Colonic mucosa (tissue), 4 donors: ENCODE measurements around the gene RNF19B. TPM values are rescaled to one million over a fixed set of nuclear protein-coding genes. Genes with fewer than 3 reads are reported as not detected.

Experiments
- DNase-seq: peaks from one replicate; pipeline ENCODE4 v3.0.0-alpha.2; 2020
- H3K27ac ChIP-seq: fragments of 200-600 bp; one replicate; pipeline ENCODE4 v1.8.0; 2021
- H3K27me3 ChIP-seq: fragments of 200-600 bp; one replicate; pipeline ENCODE4 v1.8.0; 2021
- H3K36me3 ChIP-seq: fragments of 200-600 bp; one replicate; pipeline ENCODE4 v1.8.0; 2021
- H3K4me1 ChIP-seq: fragments of 200-600 bp; one replicate; pipeline ENCODE4 v1.8.0; 2021; ENCODE audit warnings: mild to moderate bottlenecking
- H3K4me3 ChIP-seq: fragments of 200-600 bp; one replicate; pipeline ENCODE4 v1.8.0; 2021
- H3K9ac ChIP-seq, 2 donors: one replicate each; pipeline ENCODE4 v1.7.0; 2013; ENCODE audit warnings: control low read depth in 2 of 2, low read depth in 2 of 2, low read length in 2 of 2
- H3K9me3 ChIP-seq: fragments of 200-600 bp; one replicate; pipeline ENCODE4 v1.8.0; 2021
- intact Hi-C: fragments of 100-400 bp; cut with DNase I; formaldehyde crosslinking; loops from one replicate; pipeline ENCODE4 v1.14.1; 2022
- total RNA-seq, 2 donors: library from RNA; stranded (reverse); fragmentation: NEBNext Ultra II Directional in 1 of 2; extraction: Animal tissue kit (Norgen Biotek cat#: 25700) in 1 of 2; gene quantifications; one replicate each; pipeline ENCODE4 v1.2.1, GENCODE V29; 2021
- TF ChIP-seq, protein P1 (sequence below): fragments of 200-600 bp; IDR thresholded peaks from one replicate; pipeline ENCODE4 v1.8.0; 2022; ENCODE audit warnings: antibody characterized with exemption, mild to moderate bottlenecking
- donor health status: healthy.
- donor health status: DM: no; HTN: no; CAD: no.
- donor health status: DM: no; HTN: no; CAD: no.

Gene RNF19B
- total RNA-seq, 2 donors from 2014 or later, result 44.4 to 106 TPM

DNA sequence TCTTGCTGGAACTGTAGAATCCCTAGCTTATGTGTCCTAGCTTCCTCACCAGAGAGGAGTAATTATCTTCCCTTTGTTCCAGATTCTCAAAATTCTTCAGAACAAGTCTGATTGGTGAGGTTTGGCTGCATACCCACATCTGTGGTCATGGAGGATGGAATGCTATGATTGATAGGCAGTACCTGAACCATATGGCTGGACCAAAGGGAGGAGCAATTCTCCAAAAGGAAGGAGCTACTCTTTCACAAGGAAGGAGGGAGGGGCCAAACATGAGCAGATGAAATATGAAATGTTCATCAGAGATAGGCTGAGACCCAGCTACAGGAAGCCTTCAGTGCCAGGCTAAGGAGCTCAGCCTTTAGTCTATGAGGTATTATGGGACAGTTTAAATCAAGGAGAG lies 5.0 kb upstream of the RNF19B start:
- H3K4me3 ChIP-seq, result no peak overlapping the region
- no peaks in the 10 kb centered on the region for H3K9me3 ChIP-seq
- H3K9ac ChIP-seq, result no peak overlapping the region
- no peaks in the 10 kb centered on the region for H3K27me3 ChIP-seq
- TF ChIP-seq, protein P1, sequence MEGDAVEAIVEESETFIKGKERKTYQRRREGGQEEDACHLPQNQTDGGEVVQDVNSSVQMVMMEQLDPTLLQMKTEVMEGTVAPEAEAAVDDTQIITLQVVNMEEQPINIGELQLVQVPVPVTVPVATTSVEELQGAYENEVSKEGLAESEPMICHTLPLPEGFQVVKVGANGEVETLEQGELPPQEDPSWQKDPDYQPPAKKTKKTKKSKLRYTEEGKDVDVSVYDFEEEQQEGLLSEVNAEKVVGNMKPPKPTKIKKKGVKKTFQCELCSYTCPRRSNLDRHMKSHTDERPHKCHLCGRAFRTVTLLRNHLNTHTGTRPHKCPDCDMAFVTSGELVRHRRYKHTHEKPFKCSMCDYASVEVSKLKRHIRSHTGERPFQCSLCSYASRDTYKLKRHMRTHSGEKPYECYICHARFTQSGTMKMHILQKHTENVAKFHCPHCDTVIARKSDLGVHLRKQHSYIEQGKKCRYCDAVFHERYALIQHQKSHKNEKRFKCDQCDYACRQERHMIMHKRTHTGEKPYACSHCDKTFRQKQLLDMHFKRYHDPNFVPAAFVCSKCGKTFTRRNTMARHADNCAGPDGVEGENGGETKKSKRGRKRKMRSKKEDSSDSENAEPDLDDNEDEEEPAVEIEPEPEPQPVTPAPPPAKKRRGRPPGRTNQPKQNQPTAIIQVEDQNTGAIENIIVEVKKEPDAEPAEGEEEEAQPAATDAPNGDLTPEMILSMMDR, result no peak
- DNase-seq, result no peak
- H3K4me1 ChIP-seq, result no peaks in the 10 kb centered on the region
- H3K27ac ChIP-seq, result no peak overlapping the region
- intact Hi-C loops, result no loop called here
- no peaks in the 10 kb centered on the region for H3K36me3 ChIP-seq

GRCh38 chr1:32967888-32968568 lies 3.4 kb upstream of the RNF19B start:
- Histone ChIP-seq H3K4me3 (no peak overlapping the region), H3K9ac (no peak overlapping the region), H3K27me3 (no peaks in the 10 kb centered on the region), H3K9me3 (no peaks in the 10 kb centered on the region), H3K36me3 (no peaks in the 10 kb centered on the region), H3K4me1 (no peaks in the 10 kb centered on the region), H3K27ac (no peak overlapping the region)
- DNase-seq, result no peak
- intact Hi-C loops, result no loop called here
- TF ChIP-seq, protein P1, result no peak

GRCh38 chr1:32966900-32967299 lies 2.3 kb upstream of the RNF19B start:
- Histone ChIP-seq H3K27ac (no peak overlapping the region), H3K36me3 (no peaks in the 10 kb centered on the region), H3K9me3 (no peaks in the 10 kb centered on the region), H3K4me3 (no peak overlapping the region), H3K4me1 (no peaks in the 10 kb centered on the region), H3K9ac (no peak overlapping the region), H3K27me3 (no peaks in the 10 kb centered on the region)
- TF ChIP-seq, protein P1, result no peak
- DNase-seq, result no peak
- intact Hi-C loops, result no loop called here

DNA sequence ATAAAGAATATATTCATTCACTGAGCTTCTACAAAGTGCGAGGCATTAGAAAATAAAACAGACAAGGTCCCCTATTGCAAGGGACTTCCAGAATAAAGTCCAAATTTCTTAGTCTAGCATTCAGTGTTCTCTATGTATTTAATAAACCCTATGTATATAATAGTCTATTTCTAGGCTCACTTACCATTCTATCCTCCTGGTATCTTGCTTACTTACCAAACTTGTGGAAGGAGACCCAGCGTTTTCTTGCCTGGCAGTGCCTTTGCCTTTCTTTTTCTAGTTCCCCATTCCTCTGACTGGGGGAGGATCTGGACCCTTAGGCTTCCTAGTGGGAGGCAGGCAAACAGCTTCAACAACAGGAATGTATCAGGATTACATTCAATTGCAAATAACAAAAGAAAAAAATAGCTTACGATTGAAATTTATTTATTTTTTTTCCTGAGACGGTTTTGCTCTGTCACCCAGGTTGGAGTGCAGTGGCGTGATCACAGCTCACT lies 690 bp upstream of the RNF19B start:
- DNase-seq, result no peak
- H3K4me1 ChIP-seq, result peaks cover 7% of the 10 kb centered on the region
- TF ChIP-seq, protein P1, result no peak
- H3K36me3 ChIP-seq, result no peaks in the 10 kb centered on the region
- peak overlapping the region; percentile 67 for H3K4me3 ChIP-seq
- no peaks in the 10 kb centered on the region for H3K27me3 ChIP-seq
- H3K9me3 ChIP-seq, result no peaks in the 10 kb centered on the region
- H3K27ac ChIP-seq, result peak overlapping the region; percentile 84
- peak overlapping the region in 1 of 2 donors; percentile 34 for H3K9ac ChIP-seq
- intact Hi-C loops, result no loop called here

- no peaks in the 10 kb centered on the region for H3K9me3 ChIP-seq
- peak overlapping the region; percentile 73 to 87 for H3K9ac ChIP-seq
- intact Hi-C loops, result no loop called here
- no peaks in the 10 kb centered on the region for H3K27me3 ChIP-seq
- H3K36me3 ChIP-seq, result no peaks in the 10 kb centered on the region
- H3K4me1 ChIP-seq, result peaks cover 7% of the 10 kb centered on the region
- H3K4me3 ChIP-seq, result peak overlapping the region; percentile 67
- DNase-seq, result peak; percentile 70
- TF ChIP-seq, protein P1, result no peak
- H3K27ac ChIP-seq, result peak overlapping the region; percentile 84
These were observed 706 bp downstream of the RNF19B start for GRCh38 chr1:32963746-32964460.
